Lung microvascular endothelial cell (primary cell): Measurements from ENCODE around the gene KDELR3. TPM values are rescaled to one million over a fixed set of nuclear protein-coding genes. Genes with fewer than 3 reads are reported as not detected.

Experiments
- DNase-seq, 2 donors: peaks; one replicate each; pipeline versions ENCODE4 v3.0.0 to v3.0.0-alpha.2; 2010; ENCODE audit warnings: low read depth in 2 of 2
- total RNA-seq: library from RNA; depleted of rRNA; stranded (reverse); fragments of >200 nt; gene quantifications from 2 replicates; pipeline ENCODE4 v1.2.1, GENCODE V29; 2014

Gene KDELR3
- total RNA-seq, result 15.7 and 23.5 TPM in 2 replicates

- DNase-seq, result peak; percentile 65 to 74
These were observed at the start of gene KDELR3 for GRCh38 chr22:38467904-38468442. KDELR3 (plus strand) TSS chr22:38468096; CDS start chr22:38468234, 138 bp downstream.

GRCh38 chr22:38418589-38418988 lies 49.3 kb upstream of the KDELR3 start:
- DNase-seq, result no peak

GRCh38 chr22:38419121-38419857 lies 48.6 kb upstream of the KDELR3 start:
- no peak for DNase-seq

- no peak for DNase-seq
These were observed 48.1 kb upstream of the KDELR3 start for GRCh38 chr22:38419858-38420160.

GRCh38 chr22:38420734-38421133 lies 47.2 kb upstream of the KDELR3 start:
- no peak for DNase-seq

GRCh38 chr22:38422611-38423511 lies 45.0 kb upstream of the KDELR3 start:
- no peak for DNase-seq

GRCh38 chr22:38423512-38424503 lies 44.1 kb upstream of the KDELR3 start:
- DNase-seq, result no peak

- DNase-seq, result no peak
These were observed 43.3 kb upstream of the KDELR3 start for GRCh38 chr22:38424525-38425080.

GRCh38 chr22:38426628-38427027 lies 41.3 kb upstream of the KDELR3 start:
- no peak for DNase-seq

GRCh38 chr22:38427465-38427864 lies 40.4 kb upstream of the KDELR3 start:
- no peak for DNase-seq

GRCh38 chr22:38427940-38428339 lies 40.0 kb upstream of the KDELR3 start:
- DNase-seq, result no peak

GRCh38 chr22:38428714-38429113 lies 39.2 kb upstream of the KDELR3 start:
- DNase-seq, result no peak

- peak; percentile 45 to 57 for DNase-seq
These were observed 38.3 kb upstream of the KDELR3 start for GRCh38 chr22:38429499-38430068.

GRCh38 chr22:38431266-38432010 lies 36.5 kb upstream of the KDELR3 start:
- no peak for DNase-seq

GRCh38 chr22:38432264-38432663 lies 35.6 kb upstream of the KDELR3 start:
- DNase-seq, result no peak

GRCh38 chr22:38433871-38434270 lies 34.0 kb upstream of the KDELR3 start:
- no peak for DNase-seq

- no peak for DNase-seq
These were observed 32.9 kb upstream of the KDELR3 start for GRCh38 chr22:38435010-38435409.

GRCh38 chr22:38435965-38436364 lies 31.9 kb upstream of the KDELR3 start:
- DNase-seq, result no peak

- DNase-seq, result no peak
These were observed 31.1 kb upstream of the KDELR3 start for GRCh38 chr22:38436629-38437395.
